PFSK-1 (cell line): ENCODE measurements around the gene SYTL4.

Experiments
- FOXP2 ChIP-seq: optimal IDR thresholded peaks from 2 replicates; pipeline ENCODE3; 2011; ENCODE audit warnings: borderline replicate concordance, control low read depth, inconsistent platforms; ENCODE audit not compliant: insufficient read depth; ENCODE audit errors: extremely low read length, extremely low read depth
- POLR2AphosphoS5 ChIP-seq: IDR thresholded peaks from 2 replicates; pipeline ENCODE4 v1.6.1; 2012; ENCODE audit warnings: low read depth, mild to moderate bottlenecking, control low read depth, low read length, moderate library complexity
- REST ChIP-seq, 2 experiments: IDR thresholded peaks; 2 replicates each; pipeline versions ENCODE4 v1.6.1 to v1.8.0; 2011 to 2012; ENCODE audit warnings: low read depth in 2 of 2, low read length in 2 of 2, control low read depth in 1 of 2, inconsistent platforms in 1 of 2, mild to moderate bottlenecking in 1 of 2, moderate library complexity in 1 of 2; ENCODE audit not compliant: insufficient read depth in 1 of 2
- SIN3A ChIP-seq: IDR thresholded peaks from 2 replicates; pipeline ENCODE4 v1.6.1; 2012; ENCODE audit warnings: mild to moderate bottlenecking, low read length, moderate library complexity, borderline replicate concordance; ENCODE audit not compliant: insufficient read depth
- TAF1 ChIP-seq: IDR thresholded peaks from 2 replicates; pipeline ENCODE4 v1.6.1; 2012; ENCODE audit warnings: low read length, control low read depth, borderline replicate concordance; ENCODE audit not compliant: insufficient read depth

- TF ChIP-seq POLR2AphosphoS5 (peak; percentile 59), TAF1 (peak; percentile 23; the same call in 1 of the 2 replicates), SIN3A (0 out of 2 replicates have a peak, but pooled peaks have one; percentile 63), FOXP2 (no peak), REST (IDR thresholded peaks at IDR 0.05; ENCODE audit: insufficient read depth in 1 of 2, low read depth in 2 of 2, low read length in 2 of 2) (no peak)
Measured at GRCh38 chrX:100643956-100644860, 87.7 kb downstream of the SYTL4 start, which contains the start of gene SRPX2.
